ENCODE measurements around the gene KCNQ1. TPM values are rescaled to one million over a fixed set of nuclear protein-coding genes. Genes with fewer than 3 reads are reported as not detected.
A peak's percentile ranks its signal among the peaks of the same experiment; 100 is the strongest.

Gene KCNQ1
- total and polyA plus RNA-seq, 2 of the 13 experiments (the other 11 are each of a cell fraction or from before 2014, with no cell fraction given) = 0.02 to 0.08 TPM

DNA sequence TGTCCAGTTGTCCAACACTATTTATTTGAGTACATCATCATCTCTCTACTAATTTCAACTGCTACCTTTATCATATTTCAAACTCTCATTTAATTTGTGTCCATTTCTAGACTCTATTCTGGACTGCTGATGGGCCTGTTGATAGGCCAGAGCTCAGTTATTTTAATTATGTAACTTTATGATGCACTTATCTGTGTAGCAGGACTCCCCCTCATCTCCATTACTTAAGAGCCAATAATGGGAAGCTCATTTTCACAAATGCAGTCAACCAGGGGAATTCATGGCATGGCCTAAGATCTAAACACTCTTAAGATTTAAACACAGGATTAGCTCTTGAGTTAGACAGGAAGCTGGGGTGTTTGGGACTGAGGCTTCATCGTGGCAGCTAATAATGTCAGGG is 233.6 kb downstream of the KCNQ1 start:
- no peak overlapping the region for H3K4me2 ChIP-seq (ENCODE audit: low read depth, low read length)
- ChIA-PET POLR2A (no interaction called here), CTCF (ENCODE audit: low intra/inter-chr PET ratio, low total read pairs) (no interaction called here)
- H3K9ac ChIP-seq (ENCODE audit: insufficient read depth, low read depth, low read length) = no peak overlapping the region
- DNase-seq (ENCODE audit: low spot score) (no peak), FAIRE-seq (no peak), ATAC-seq (no peak)
- BruUV-seq (replicated peaks) = no TSS peak
- peaks cover 27 to 78% of the 10 kb centered on the region in 2 experiments for H3K36me3 ChIP-seq (replicated peaks in 1 of 2; ENCODE audit: control insufficient read depth in 1 of 2, insufficient read depth in 2 of 2, low read length in 2 of 2)
- H3K27ac ChIP-seq (ENCODE audit: extremely low read length, insufficient read depth, low read length) = no peak overlapping the region
- in situ Hi-C loops (cut with HindIII; ENCODE audit: extremely low pct_ligation_motif_present, low pct_unique_long_range_greater_than_20kb) (no loop called here), intact Hi-C loops (cut with micrococcal nuclease; ENCODE audit: unreplicated experiment) (no loop called here)
- H3K79me2 ChIP-seq (ENCODE audit: insufficient read depth, low read length) = peaks cover 100% of the 10 kb centered on the region
- no peak overlapping the region for H3K4me3 ChIP-seq (replicated peaks in 1 of 3; ENCODE audit: insufficient read depth in 1 of 3, low read depth in 2 of 3, low read length in 3 of 3)
- peaks cover 99% of the 10 kb centered on the region for H4K20me1 ChIP-seq (ENCODE audit: insufficient read depth, low read length)
- H3K9me3 ChIP-seq (ENCODE audit: low read length) = no peaks in the 10 kb centered on the region
- WGBS (ENCODE audit: low lambda C conversion rate) = 63% methylated on average over 1 of the region's 1 CpG
- peak; percentile 19; the same call in 1 of the 2 replicates for TF ChIP-seq POLR2G (IDR thresholded peaks at IDR 0.05; ENCODE audit: low read depth, low read length)
- TF ChIP-seq ZFP37 (CRISPR knock-in tag; IDR thresholded peaks at IDR 0.05; ENCODE audit: borderline replicate concordance) = no peak
- TF ChIP-seq, protein P1, sequence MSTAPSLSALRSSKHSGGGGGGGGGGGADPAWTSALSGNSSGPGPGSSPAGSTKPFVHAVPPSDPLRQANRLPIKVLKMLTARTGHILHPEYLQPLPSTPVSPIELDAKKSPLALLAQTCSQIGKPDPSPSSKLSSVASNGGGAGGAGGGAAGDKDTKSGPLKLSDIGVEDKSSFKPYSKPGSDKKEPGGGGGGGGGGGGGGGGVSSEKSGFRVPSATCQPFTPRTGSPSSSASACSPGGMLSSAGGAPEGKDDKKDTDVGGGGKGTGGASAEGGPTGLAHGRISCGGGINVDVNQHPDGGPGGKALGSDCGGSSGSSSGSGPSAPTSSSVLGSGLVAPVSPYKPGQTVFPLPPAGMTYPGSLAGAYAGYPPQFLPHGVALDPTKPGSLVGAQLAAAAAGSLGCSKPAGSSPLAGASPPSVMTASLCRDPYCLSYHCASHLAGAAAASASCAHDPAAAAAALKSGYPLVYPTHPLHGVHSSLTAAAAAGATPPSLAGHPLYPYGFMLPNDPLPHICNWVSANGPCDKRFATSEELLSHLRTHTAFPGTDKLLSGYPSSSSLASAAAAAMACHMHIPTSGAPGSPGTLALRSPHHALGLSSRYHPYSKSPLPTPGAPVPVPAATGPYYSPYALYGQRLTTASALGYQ (CRISPR knock-in tag; IDR thresholded peaks at IDR 0.05) = no peak
- TF ChIP-seq ZNF430 (CRISPR knock-in tag; IDR thresholded peaks at IDR 0.05) = no peak
- no peak overlapping the region for H2AFZ ChIP-seq (ENCODE audit: low read length)
- H3K4me1 ChIP-seq (ENCODE audit: insufficient read depth, low read length) = peaks cover 94% of the 10 kb centered on the region
- H3K27me3 ChIP-seq (ENCODE audit: control insufficient read depth in 1 of 2, insufficient read depth in 2 of 2, low read length in 2 of 2) = no peaks in the 10 kb centered on the region

DNA sequence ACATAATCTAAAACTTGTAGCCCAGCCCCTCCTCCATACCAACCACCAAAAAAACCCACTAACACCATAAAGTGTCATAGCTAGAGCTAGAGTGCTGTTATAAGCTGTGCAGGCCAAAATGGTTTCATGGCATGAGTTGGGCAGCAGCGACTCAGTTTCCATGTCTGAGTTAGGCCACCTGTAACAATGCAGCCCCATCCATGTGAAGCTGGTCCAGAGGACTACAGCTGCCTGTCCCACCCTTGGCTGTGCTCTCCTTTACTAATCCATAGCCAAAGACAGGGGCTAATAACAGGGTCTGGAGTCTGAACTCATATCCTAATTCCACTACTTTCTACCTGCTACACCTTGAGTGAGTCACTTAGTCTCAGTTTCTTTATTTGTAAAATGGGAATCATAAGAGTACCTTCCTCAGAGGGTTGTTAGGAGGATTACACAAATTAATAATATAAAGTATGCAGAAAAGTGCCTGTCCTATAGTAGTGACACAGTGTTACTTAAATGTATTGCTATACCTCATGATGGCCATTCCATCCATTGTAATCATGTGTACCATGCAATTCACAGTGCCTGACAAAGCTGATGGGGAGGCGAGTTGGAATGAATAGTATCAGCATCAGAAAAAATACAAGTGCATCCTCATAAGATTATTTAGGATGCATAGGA is 234.3 kb downstream of the KCNQ1 start:
- Histone ChIP-seq H3K9ac (ENCODE audit: insufficient read depth, low read depth, low read length) (no peak overlapping the region), H3K27me3 (ENCODE audit: control insufficient read depth in 1 of 2, insufficient read depth in 2 of 2, low read length in 2 of 2) (no peaks in the 10 kb centered on the region), H3K79me2 (ENCODE audit: insufficient read depth, low read length) (peaks cover 100% of the 10 kb centered on the region), H3K36me3 (replicated peaks in 1 of 2; ENCODE audit: control insufficient read depth in 1 of 2, insufficient read depth in 2 of 2, low read length in 2 of 2) (peaks cover 32 to 77% of the 10 kb centered on the region in 2 experiments), H3K4me2 (ENCODE audit: low read depth, low read length) (no peak overlapping the region), H2AFZ (ENCODE audit: low read length) (no peak overlapping the region), H3K27ac (ENCODE audit: extremely low read length, insufficient read depth, low read length) (no peak overlapping the region), H3K4me1 (ENCODE audit: insufficient read depth, low read length) (peaks cover 94% of the 10 kb centered on the region), H3K4me3 (replicated peaks in 1 of 3; ENCODE audit: insufficient read depth in 1 of 3, low read depth in 2 of 3, low read length in 3 of 3) (no peak overlapping the region), H3K9me3 (ENCODE audit: low read length) (no peaks in the 10 kb centered on the region), H4K20me1 (ENCODE audit: insufficient read depth, low read length) (peaks cover 99% of the 10 kb centered on the region)
- in situ Hi-C loops (cut with HindIII; ENCODE audit: extremely low pct_ligation_motif_present, low pct_unique_long_range_greater_than_20kb) (no loop called here), intact Hi-C loops (cut with micrococcal nuclease; ENCODE audit: unreplicated experiment) (no loop called here)
- ChIA-PET CTCF (ENCODE audit: low intra/inter-chr PET ratio, low total read pairs) (no interaction called here), POLR2A (interaction anchor here (0.9 kb wide), 1 partner anchor 21 kb away, joined by 4 read pairs; the partner anchor contains the start of gene KCNQ1OT1)
- DNase-seq (ENCODE audit: low spot score) = no peak
- no peak for ATAC-seq
- WGBS (ENCODE audit: low lambda C conversion rate) = 100% methylated on average over 1 of the region's 2 CpGs
- no TSS peak for BruUV-seq (replicated peaks)
- no peak for FAIRE-seq
- TF ChIP-seq POLR2AphosphoS2 (IDR thresholded peaks at IDR 0.05; ENCODE audit: low read depth, low read length) = 0 out of 2 replicates have a peak, but pooled peaks have one; percentile 42
- TF ChIP-seq ZNF264 (CRISPR knock-in tag; IDR thresholded peaks at IDR 0.05) = no peak
- no peak for TF ChIP-seq ZNF570 (CRISPR knock-in tag; IDR thresholded peaks at IDR 0.05; ENCODE audit: borderline replicate concordance)
- TF ChIP-seq, protein P2, sequence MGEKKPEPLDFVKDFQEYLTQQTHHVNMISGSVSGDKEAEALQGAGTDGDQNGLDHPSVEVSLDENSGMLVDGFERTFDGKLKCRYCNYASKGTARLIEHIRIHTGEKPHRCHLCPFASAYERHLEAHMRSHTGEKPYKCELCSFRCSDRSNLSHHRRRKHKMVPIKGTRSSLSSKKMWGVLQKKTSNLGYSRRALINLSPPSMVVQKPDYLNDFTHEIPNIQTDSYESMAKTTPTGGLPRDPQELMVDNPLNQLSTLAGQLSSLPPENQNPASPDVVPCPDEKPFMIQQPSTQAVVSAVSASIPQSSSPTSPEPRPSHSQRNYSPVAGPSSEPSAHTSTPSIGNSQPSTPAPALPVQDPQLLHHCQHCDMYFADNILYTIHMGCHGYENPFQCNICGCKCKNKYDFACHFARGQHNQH (CRISPR knock-in tag; IDR thresholded peaks at IDR 0.05) = no peak
- TF ChIP-seq, protein P3, sequence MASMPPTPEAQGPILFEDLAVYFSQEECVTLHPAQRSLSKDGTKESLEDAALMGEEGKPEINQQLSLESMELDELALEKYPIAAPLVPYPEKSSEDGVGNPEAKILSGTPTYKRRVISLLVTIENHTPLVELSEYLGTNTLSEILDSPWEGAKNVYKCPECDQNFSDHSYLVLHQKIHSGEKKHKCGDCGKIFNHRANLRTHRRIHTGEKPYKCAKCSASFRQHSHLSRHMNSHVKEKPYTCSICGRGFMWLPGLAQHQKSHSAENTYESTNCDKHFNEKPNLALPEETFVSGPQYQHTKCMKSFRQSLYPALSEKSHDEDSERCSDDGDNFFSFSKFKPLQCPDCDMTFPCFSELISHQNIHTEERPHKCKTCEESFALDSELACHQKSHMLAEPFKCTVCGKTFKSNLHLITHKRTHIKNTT (CRISPR knock-in tag; IDR thresholded peaks at IDR 0.05) = no peak
- TF ChIP-seq CC2D1A (CRISPR knock-in tag; IDR thresholded peaks at IDR 0.05) = no peak
- peak; percentile 34; the same call in 1 of the 2 replicates for TF ChIP-seq POLR2G (IDR thresholded peaks at IDR 0.05; ENCODE audit: low read depth, low read length)

Measured in HepG2 (cell line).